ENCODE results near the gene ZNF638. TPM values are rescaled to one million over a fixed set of nuclear protein-coding genes. Genes with fewer than 3 reads are reported as not detected.
A peak's percentile ranks its signal among the peaks of the same experiment; 100 is the strongest.

ZNF638 gene
- total RNA-seq, 2 donors from 2014 or later, result 73.9 to 77.9 TPM

GRCh38 chr2:71462056-71462605, 130.5 kb downstream of the ZNF638 start:
- TF ChIP-seq CTCF (IDR thresholded peaks at IDR 0.05), result no peak
- H3K27me3 ChIP-seq, result no peaks in the 10 kb centered on the region
- no peak overlapping the region for H3K4me3 ChIP-seq
- peaks cover 0 to 76% of the 10 kb centered on the region in 2 donors for H3K4me1 ChIP-seq
- no peak overlapping the region for H3K27ac ChIP-seq
- no peaks in the 10 kb centered on the region for H3K36me3 ChIP-seq
- peak; percentile 53 for DNase-seq (ENCODE audit: low spot score)
- H3K9me3 ChIP-seq, result no peaks in the 10 kb centered on the region

GRCh38 chr2:71462641-71463341, 131.2 kb downstream of the ZNF638 start:
- DNase-seq (ENCODE audit: low spot score), result peak; percentile 44
- Histone ChIP-seq H3K4me3 (no peak overlapping the region), H3K36me3 (no peaks in the 10 kb centered on the region), H3K27me3 (no peaks in the 10 kb centered on the region), H3K27ac (no peak overlapping the region), H3K9me3 (no peaks in the 10 kb centered on the region), H3K4me1 (peaks cover 0 to 76% of the 10 kb centered on the region in 2 donors)
- no peak for TF ChIP-seq CTCF (IDR thresholded peaks at IDR 0.05)

- DNase-seq (ENCODE audit: low spot score), result peak; percentile 40
- Histone ChIP-seq H3K4me1 (peaks cover 0 to 76% of the 10 kb centered on the region in 2 donors), H3K4me3 (no peak overlapping the region), H3K9me3 (no peaks in the 10 kb centered on the region), H3K36me3 (no peaks in the 10 kb centered on the region), H3K27ac (no peak overlapping the region), H3K27me3 (no peaks in the 10 kb centered on the region)
- TF ChIP-seq CTCF (IDR thresholded peaks at IDR 0.05), result no peak
These were observed 131.7 kb downstream of the ZNF638 start for GRCh38 chr2:71463342-71463654.

GRCh38 chr2:71464389-71464788, 132.8 kb downstream of the ZNF638 start:
- Histone ChIP-seq H3K27me3 (no peaks in the 10 kb centered on the region), H3K36me3 (no peaks in the 10 kb centered on the region), H3K4me1 (peaks cover 0 to 76% of the 10 kb centered on the region in 2 donors), H3K9me3 (no peaks in the 10 kb centered on the region), H3K4me3 (no peak overlapping the region), H3K27ac (no peak overlapping the region)
- TF ChIP-seq CTCF (IDR thresholded peaks at IDR 0.05), result no peak
- no peak for DNase-seq (ENCODE audit: low spot score)

DNA sequence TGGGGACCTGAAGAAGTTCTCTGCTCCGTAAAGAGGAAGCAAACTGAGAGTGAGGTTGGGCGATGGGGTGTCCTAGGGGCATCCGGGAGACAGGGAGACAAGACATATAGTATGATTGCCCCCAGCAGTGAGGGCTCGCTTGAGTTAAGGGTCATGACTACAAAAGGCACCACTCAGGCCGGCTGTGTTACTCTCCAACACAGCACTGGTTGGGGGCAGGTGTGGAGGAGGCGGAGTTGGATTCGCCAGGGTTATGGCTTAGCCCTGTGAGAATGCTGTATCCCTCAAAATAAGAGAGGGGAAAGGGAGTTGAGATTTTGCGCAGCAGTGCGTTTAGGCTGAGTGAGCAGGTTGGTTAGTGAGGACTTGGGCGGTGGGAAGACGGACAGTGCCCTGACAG, 133.8 kb downstream of the ZNF638 start:
- Histone ChIP-seq H3K27me3 (no peaks in the 10 kb centered on the region), H3K4me3 (no peak overlapping the region), H3K4me1 (peaks cover 0 to 76% of the 10 kb centered on the region in 2 donors), H3K9me3 (no peaks in the 10 kb centered on the region), H3K27ac (no peak overlapping the region), H3K36me3 (no peaks in the 10 kb centered on the region)
- TF ChIP-seq CTCF (IDR thresholded peaks at IDR 0.05), result no peak
- no peak for DNase-seq (ENCODE audit: low spot score)

DNA sequence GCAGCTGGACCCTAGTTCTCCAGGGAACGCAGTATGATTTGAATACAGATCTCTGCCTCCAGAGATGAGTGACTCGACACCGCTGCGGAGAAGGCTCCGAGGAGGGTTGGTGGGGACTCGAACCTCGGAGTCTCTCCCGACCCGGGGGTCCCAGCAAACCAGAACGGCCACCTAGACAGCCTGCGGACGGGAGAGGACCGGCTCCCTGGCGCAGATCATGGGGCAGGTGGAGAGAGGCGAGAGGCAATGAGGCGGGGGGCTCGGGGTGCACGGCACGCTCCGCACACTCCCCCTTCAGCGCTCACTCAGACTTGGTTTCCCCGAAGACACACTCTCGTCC, 134.3 kb downstream of the ZNF638 start:
- TF ChIP-seq CTCF (IDR thresholded peaks at IDR 0.05), result no peak
- Histone ChIP-seq H3K4me1 (peaks cover 0 to 72% of the 10 kb centered on the region in 2 donors), H3K27me3 (no peaks in the 10 kb centered on the region), H3K4me3 (peak overlapping the region; percentile 57 to 68), H3K27ac (peak overlapping the region; percentile 73 to 87), H3K36me3 (no peaks in the 10 kb centered on the region), H3K9me3 (no peaks in the 10 kb centered on the region)
- DNase-seq (ENCODE audit: low spot score), result no peak
